K562 (cell line): Measurements from ENCODE around the gene RNF141. TPM values are rescaled to one million over a fixed set of nuclear protein-coding genes. Genes with fewer than 3 reads are reported as not detected.
A peak's percentile ranks its signal among the peaks of the same experiment; 100 is the strongest.

ENCODE experiments used
- ATAC-seq: fragments of 200-7000 bp; cut with Tn5 transposase; 3 replicates; pipeline ENCODE4 v1.9.1; 2020; ENCODE audit warnings: moderate library complexity
- BruUV-seq: library from RNA; stranded (reverse); fragments of 400-500 nt; replicated peaks from 2 replicates; lab custom pipeline; 2021; lab: Mats Ljungman, UMichigan
- CTCF ChIA-PET: fragments of 300-600 bp; formaldehyde crosslinking; extraction: SDS; loops from one replicate; lab custom pipeline; 2021; ENCODE audit warnings: low intra/inter-chr PET ratio; lab: Yijun Ruan, JAX
- POLR2A ChIA-PET: fragments of 300-600, 350-650 bp; sonication (Branson Sonifier 250); formaldehyde crosslinking; extraction: SDS; loops from one replicate; lab custom pipeline; 2021; ENCODE audit warnings: antibody characterized with exemption, inconsistent platforms; lab: Yijun Ruan, JAX
- DNase-seq, 4 experiments: peaks; one replicate each; pipeline versions ENCODE4 v3.0.0 to v3.0.0-alpha.2; 2011 to 2018; ENCODE audit warnings: low spot score in 3 of 4, mixed read lengths in 3 of 4; ENCODE audit errors: extremely low read depth in 1 of 4
- FAIRE-seq: peaks from 2 replicates; lab custom pipeline; 2011; peaks lifted over from hg19 to GRCh38; lab: Jason Lieb, UNC
- H2AFZ ChIP-seq: 2 replicates; pipeline ENCODE4 v1.6.0; 2011; ENCODE audit warnings: low read depth, low read length, control low read depth, inconsistent platforms
- H3K27ac ChIP-seq: fragments of 200-600 bp; 3 replicates; pipeline ENCODE4 v1.8.0; 2011; ENCODE audit warnings: low read depth, mild to moderate bottlenecking, control low read depth, inconsistent platforms, low read length, moderate library complexity, mixed read lengths; ENCODE audit errors: extremely low read depth
- H3K27me3 ChIP-seq, 2 experiments: fragments of 300-600 bp in 1 of 2; 2 replicates in 1 of 2; 3 replicates in 1 of 2; pipeline versions ENCODE4 v1.6.0 to v1.8.0; 2011; ENCODE audit warnings: inconsistent platforms in 2 of 2, low read length in 2 of 2, mild to moderate bottlenecking in 1 of 2, mixed read lengths in 1 of 2, moderate library complexity in 1 of 2; ENCODE audit not compliant: control insufficient read depth in 2 of 2, insufficient read depth in 2 of 2
- H3K36me3 ChIP-seq: fragments of 300-600 bp; 3 replicates; pipeline ENCODE4 v1.8.0; 2011; ENCODE audit warnings: mild to moderate bottlenecking, low read length, inconsistent platforms; ENCODE audit not compliant: control insufficient read depth, insufficient read depth
- H3K4me1 ChIP-seq, 2 experiments: fragments of 200-600 bp in 1 of 2; replicated peaks in 1 of 2; 2 replicates in 1 of 2; 3 replicates in 1 of 2; pipeline versions ENCODE4 v1.5.1 to v1.8.0; 2011; ENCODE audit warnings: inconsistent platforms in 2 of 2, low read length in 2 of 2, mild to moderate bottlenecking in 1 of 2, mixed read lengths in 1 of 2, moderate library complexity in 1 of 2; ENCODE audit not compliant: control insufficient read depth in 2 of 2, insufficient read depth in 2 of 2
- H3K4me2 ChIP-seq: 2 replicates; pipeline ENCODE4 v1.6.1; 2011; ENCODE audit warnings: low read length, control low read depth, inconsistent platforms, mixed read lengths; ENCODE audit not compliant: insufficient read depth
- H3K4me3 ChIP-seq: fragments of 200-600 bp; sonication (generic), shearing (Covaris generic); 2 replicates; pipeline ENCODE4 v1.5.1; 2016; ENCODE audit warnings: control low read depth, inconsistent platforms
- H3K79me2 ChIP-seq: fragments of 200-600 bp; 3 replicates; pipeline ENCODE4 v1.8.0; 2011; ENCODE audit warnings: low read length, inconsistent platforms; ENCODE audit not compliant: control insufficient read depth, insufficient read depth
- H3K9ac ChIP-seq, 2 experiments: 2 replicates each; pipeline versions ENCODE4 v1.6.0 to v1.6.1; 2011; ENCODE audit warnings: low read depth in 2 of 2, low read length in 2 of 2, control low read depth in 1 of 2, inconsistent platforms in 1 of 2, mild to moderate bottlenecking in 1 of 2, mixed read lengths in 1 of 2; ENCODE audit not compliant: insufficient read depth in 1 of 2
- H3K9me1 ChIP-seq: one replicate; pipeline ENCODE4 v1.6.0; 2011; ENCODE audit warnings: inconsistent platforms, mild to moderate bottlenecking, low read length, moderate library complexity; ENCODE audit not compliant: control insufficient read depth, insufficient read depth
- H3K9me3 ChIP-seq: replicated peaks from 2 replicates; pipeline ENCODE4 v1.5.1; 2011; ENCODE audit warnings: low read depth, low read length, inconsistent platforms; ENCODE audit not compliant: control insufficient read depth, insufficient read depth
- H4K20me1 ChIP-seq: replicated peaks from 2 replicates; pipeline ENCODE4 v1.6.1; 2011; ENCODE audit warnings: low read length, inconsistent platforms, mixed read lengths; ENCODE audit not compliant: control insufficient read depth, insufficient read depth
- GATA2 ChIP-seq: sonication (generic); formaldehyde crosslinking; IDR thresholded peaks from 2 replicates; pipeline ENCODE4 v1.4.0; 2020; ENCODE audit warnings: mild to moderate bottlenecking, missing genetic modification reagents
- NFIC ChIP-seq: fragments of 450-650 bp; IDR thresholded peaks from 2 replicates; pipeline ENCODE4 v1.6.1; 2017; ENCODE audit warnings: mild to moderate bottlenecking, inconsistent platforms
- TGIF2 ChIP-seq: sonication (generic); formaldehyde crosslinking; IDR thresholded peaks from 2 replicates; pipeline ENCODE4 v1.8.1; 2022; ENCODE audit warnings: mild to moderate bottlenecking, missing genetic modification reagents, moderate library complexity
- ZKSCAN1 ChIP-seq: fragments of 150-350 bp; IDR thresholded peaks from 2 replicates; pipeline ENCODE4 v1.6.1; 2016; ENCODE audit warnings: low read depth, low read length
- WGBS: fragments of 100-300 bp; shearing (Covaris generic); methylation state at CpG from one replicate; pipeline ENCODE4 v1.1.6; 2016; ENCODE audit warnings: low coverage, mixed read lengths; ENCODE audit not compliant: insufficient coverage; ENCODE audit errors: missing lambda C conversion rate; 5-methylcytosine and 5-hydroxymethylcytosine counted together
- in situ Hi-C: fragments of 300-500 bp; cut with MboI; formaldehyde crosslinking; loops from 4 replicates; pipeline ENCODE4 v1.15.0; 2018; ENCODE audit warnings: inconsistent platforms, mixed read lengths
- intact Hi-C: fragments of 100-400 bp; cut with micrococcal nuclease; formaldehyde crosslinking; loops from 2 replicates; pipeline ENCODE4 v1.14.2; 2022
- polyA plus RNA-seq, 8 experiments: library from polyadenylated mRNA; depleted of rRNA in 4 of 8; stranded (reverse) in 5 of 8; unstranded in 3 of 8; fragments of >200 nt; fragmentation: Nextera tagmentation in 2 of 8; fragmentation: Illumina TruSeq in 1 of 8; extraction: Ambion mirVana in 2 of 8; extraction: Trizol in 1 of 8; gene quantifications; 2 replicates each; pipeline versions ENCODE4 v1.2.1 to v1.2.3, GENCODE V29; 2011 to 2014; ENCODE audit warnings: inconsistent platforms in 1 of 8, missing spikeins in 1 of 8
- total RNA-seq, 7 experiments: library from RNA; depleted of rRNA in 6 of 7; stranded (reverse); fragments of >200 nt in 6 of 7; fragmentation: Illumina TruSeq in 2 of 7; extraction: Trizol in 2 of 7; gene quantifications; 2 replicates each; pipeline versions ENCODE4 v1.2.1 to v1.2.3, GENCODE V29; 2011 to 2021; ENCODE audit warnings: low replicate concordance in 1 of 7

RNF141 gene
- total and polyA plus RNA-seq, 9 of the 15 experiments (the other 6 are each of a cell fraction or from before 2014, with no cell fraction given), result 9.7 to 51.9 (median 18.9) TPM

DNA sequence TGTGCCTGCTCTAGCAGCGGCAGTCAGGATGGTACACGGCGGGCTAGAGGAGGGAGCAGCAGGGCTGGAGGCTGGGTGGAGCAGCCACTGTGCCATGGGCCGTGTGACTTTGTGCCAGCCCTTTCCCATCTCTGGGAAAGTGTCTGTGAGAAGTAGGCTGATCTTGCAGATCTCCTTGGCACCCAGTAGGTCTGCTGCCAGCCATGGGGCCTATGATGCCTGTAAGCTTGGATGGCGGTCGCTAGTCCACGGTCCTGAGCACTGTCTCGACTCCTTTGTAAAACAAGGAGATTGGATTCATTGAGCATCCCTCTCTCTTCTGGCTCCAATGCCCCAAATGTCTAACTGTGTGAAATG is 63.3 kb downstream of the RNF141 start:
- Histone ChIP-seq H2AFZ (no peak overlapping the region), H3K9ac (no peak overlapping the region), H3K4me1 (peaks cover 0 to 5% of the 10 kb centered on the region in 2 experiments; a peak in 2 of 5 replicates), H3K27me3 (no peaks in the 10 kb centered on the region)
- BruUV-seq, result no TSS peak
- POLR2A ChIA-PET, result interaction anchor here (0.6 kb wide), 1 partner anchor 49 kb away, joined by 3 read pairs; no protein-coding TSS in a partner anchor
- CTCF ChIA-PET, result no interaction called here
- no peak for FAIRE-seq
- TF ChIP-seq TGIF2 (CRISPR knock-in tag) (no peak), ZKSCAN1 (0 out of 2 replicates have a peak, but pooled peaks have one; percentile 57)
- TF ChIP-seq, all 486 proteins: peak for 1
- Histone ChIP-seq H3K36me3 (peaks cover 81% of the 10 kb centered on the region; the same call in 2 of the 3 replicates), H3K4me2 (no peak overlapping the region), H4K20me1 (peaks cover 7% of the 10 kb centered on the region; the same call in 1 of the 2 replicates), H3K79me2 (peaks cover 4% of the 10 kb centered on the region; the same call in 2 of the 3 replicates), H3K9me1 (peaks cover 8% of the 10 kb centered on the region), H3K9me3 (no peaks in the 10 kb centered on the region), H3K4me3 (no peak overlapping the region), H3K27ac (no peak overlapping the region)
- DNase-seq (no peak), ATAC-seq (no peak)
- in situ Hi-C loops, result no loop called here
- WGBS, result 93% methylated on average over 5 of the region's 8 CpGs
- intact Hi-C loops, result no loop called here

GRCh38 chr11:10476927-10477689 is 63.9 kb downstream of the RNF141 start:
- Histone ChIP-seq H3K27me3 (no peaks in the 10 kb centered on the region), H3K79me2 (peaks cover 4% of the 10 kb centered on the region; the same call in 2 of the 3 replicates), H2AFZ (no peak overlapping the region), H3K4me1 (peaks cover 0 to 5% of the 10 kb centered on the region in 2 experiments; a peak in 2 of 5 replicates), H4K20me1 (peaks cover 7% of the 10 kb centered on the region; the same call in 1 of the 2 replicates), H3K9me1 (peaks cover 8% of the 10 kb centered on the region), H3K36me3 (peaks cover 78% of the 10 kb centered on the region; the same call in 2 of the 3 replicates), H3K4me3 (no peak overlapping the region), H3K9ac (no peak overlapping the region), H3K9me3 (no peaks in the 10 kb centered on the region), H3K27ac (no peak overlapping the region), H3K4me2 (no peak overlapping the region)
- WGBS, result 65% methylated on average over 4 of the region's 5 CpGs
- no TSS peak for BruUV-seq
- TF ChIP-seq GATA2 (CRISPR knock-in tag), result no peak
- peak; percentile 58 for TF ChIP-seq NFIC
- ChIA-PET CTCF (no interaction called here), POLR2A (interaction anchor here (0.6 to 0.8 kb wide), 2 partner anchors 48 to 330 kb away, joined by 3 read pairs; no protein-coding TSS in a partner anchor)
- intact Hi-C loops, result no loop called here
- FAIRE-seq (no peak), DNase-seq (no peak), ATAC-seq (no peak)
- in situ Hi-C loops, result no loop called here
